Hematopoietic multipotent progenitor cell treated with erythropoietin and hydrocortisone succinate and interleukin-3 and kit ligand, for 15 days (in vitro differentiated cells): ENCODE results near the gene NR4A3.
"Not testable (repeated sequence)": the region's sequence is repeated elsewhere in the genome, so short reads cannot be mapped to it uniquely, and the experiment has no call there.

Experiments used
- DNase-seq: peaks from one replicate; pipeline ENCODE4 v3.0.0-alpha.2; 2015; ENCODE audit warnings: low spot score

NR4A3 gene

GRCh38 chr9:99821396-99822108, at the start of gene NR4A3:
Gene NR4A3 (plus strand): TSS chr9:99821885. CDS start chr9:99828043, 6,158 bp downstream.
- peak; percentile 79 for DNase-seq

DNA sequence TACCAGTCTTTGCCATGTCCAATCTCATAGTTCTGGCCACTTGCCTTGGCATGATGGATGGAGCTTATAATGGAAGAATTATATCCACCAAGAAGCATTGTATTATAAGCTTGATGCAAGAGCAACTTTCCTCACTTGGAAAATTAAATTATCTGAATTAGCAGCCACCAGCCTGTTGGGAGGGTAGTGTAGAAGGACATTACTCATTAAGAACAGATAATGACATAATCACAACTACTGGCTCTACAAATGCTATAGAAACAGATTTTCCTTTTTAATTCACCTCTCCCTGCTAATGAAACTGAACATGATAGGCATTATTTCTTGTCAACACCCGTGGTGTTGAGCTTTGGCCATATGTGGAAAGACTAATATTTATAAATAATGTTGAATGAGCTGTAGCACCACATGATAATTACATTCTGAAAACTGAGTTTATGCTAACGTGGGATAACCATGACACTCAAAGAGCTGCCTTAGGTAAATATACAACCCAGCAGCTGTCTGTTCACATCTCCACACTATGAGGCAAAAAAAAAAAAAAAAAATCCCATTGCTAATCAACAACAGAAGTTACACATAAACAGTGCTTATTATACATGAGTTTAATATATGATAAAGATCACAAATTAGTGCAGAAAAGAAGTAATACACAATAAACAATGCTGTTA, 48.1 kb upstream of the NR4A3 start:
- no peak for DNase-seq

GRCh38 chr9:99778308-99778707, 43.4 kb upstream of the NR4A3 start:
- DNase-seq, result no peak

GRCh38 chr9:99778836-99779235, 42.8 kb upstream of the NR4A3 start:
- DNase-seq, result no peak

- no peak for DNase-seq
Observed at GRCh38 chr9:99779277-99779676, 42.4 kb upstream of the NR4A3 start.

GRCh38 chr9:99782349-99782748, 39.3 kb upstream of the NR4A3 start:
- DNase-seq, result not testable (repeated sequence)

- no peak for DNase-seq
Observed at GRCh38 chr9:99782962-99783718, 38.5 kb upstream of the NR4A3 start.

GRCh38 chr9:99783799-99784198, 37.9 kb upstream of the NR4A3 start:
- no peak for DNase-seq

- DNase-seq, result no peak
Observed at GRCh38 chr9:99785010-99785590, 36.6 kb upstream of the NR4A3 start.

GRCh38 chr9:99787556-99787955, 34.1 kb upstream of the NR4A3 start:
- no peak for DNase-seq

DNA sequence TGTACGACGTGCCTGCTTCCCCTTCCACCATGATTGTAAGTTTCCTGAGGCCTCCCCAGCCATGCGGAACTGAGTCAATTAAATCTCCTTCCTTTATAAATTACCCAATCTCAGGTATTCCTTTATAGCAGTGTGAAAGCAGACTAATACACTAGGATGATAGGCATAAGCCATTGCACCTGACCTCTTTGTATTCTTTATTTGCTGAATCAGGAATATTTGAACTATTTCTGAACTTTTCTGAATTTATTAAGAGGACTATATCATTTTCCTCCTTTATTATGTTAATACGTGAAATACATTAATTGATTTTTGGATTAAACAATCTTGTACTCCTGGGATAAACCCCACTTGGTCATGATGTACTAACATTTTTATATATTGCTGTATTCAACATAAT, 28.2 kb upstream of the NR4A3 start:
- no peak for DNase-seq

GRCh38 chr9:99796231-99796630, 25.5 kb upstream of the NR4A3 start:
- DNase-seq, result no peak

- no peak for DNase-seq
Observed at GRCh38 chr9:99801775-99802174, 19.9 kb upstream of the NR4A3 start.

DNA sequence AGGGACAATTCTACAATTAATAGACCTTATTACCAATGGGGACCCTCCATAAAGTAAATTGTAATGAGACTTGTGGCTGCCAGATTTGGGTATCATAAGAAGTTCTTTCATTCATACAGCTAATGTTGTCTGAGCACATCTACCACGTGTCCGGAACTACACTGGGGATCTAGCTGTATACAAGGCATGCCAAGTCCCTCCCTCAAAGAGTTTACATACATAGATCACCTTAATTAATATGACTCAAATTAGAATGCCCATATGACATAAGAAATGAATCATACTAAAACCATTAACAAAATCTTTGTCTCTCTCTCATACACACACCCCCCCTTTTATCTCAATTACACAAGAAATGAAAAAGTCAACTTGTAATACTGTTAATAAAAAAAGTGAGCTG, 18.0 kb upstream of the NR4A3 start:
- DNase-seq, result no peak

DNA sequence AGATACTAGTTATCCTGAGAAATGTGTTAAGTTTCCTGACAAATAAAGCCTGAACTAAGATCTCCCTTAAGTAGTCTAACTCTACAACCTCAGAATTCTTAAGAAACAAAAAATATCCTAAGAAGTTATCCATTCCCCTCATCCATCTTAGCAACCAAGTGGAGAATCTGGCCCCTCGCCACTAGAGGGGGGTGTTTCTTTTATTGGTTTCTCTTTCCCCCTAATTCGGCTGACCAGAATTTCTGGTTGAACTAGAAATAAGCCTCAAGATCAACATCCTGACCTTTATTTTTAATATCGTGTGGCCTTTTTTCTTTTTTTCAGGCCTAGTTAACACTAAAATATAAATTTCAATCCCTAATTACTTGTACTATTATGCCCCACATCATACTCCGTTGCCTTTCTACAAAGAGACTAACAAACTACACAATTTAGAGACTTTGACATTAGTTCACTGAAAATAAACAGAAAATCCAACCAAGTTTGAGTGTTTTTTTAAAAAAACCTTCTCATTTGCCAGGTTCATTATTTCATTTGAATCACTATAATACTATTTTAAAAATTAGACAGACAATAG, 14.3 kb upstream of the NR4A3 start:
- peak; percentile 66 for DNase-seq

DNA sequence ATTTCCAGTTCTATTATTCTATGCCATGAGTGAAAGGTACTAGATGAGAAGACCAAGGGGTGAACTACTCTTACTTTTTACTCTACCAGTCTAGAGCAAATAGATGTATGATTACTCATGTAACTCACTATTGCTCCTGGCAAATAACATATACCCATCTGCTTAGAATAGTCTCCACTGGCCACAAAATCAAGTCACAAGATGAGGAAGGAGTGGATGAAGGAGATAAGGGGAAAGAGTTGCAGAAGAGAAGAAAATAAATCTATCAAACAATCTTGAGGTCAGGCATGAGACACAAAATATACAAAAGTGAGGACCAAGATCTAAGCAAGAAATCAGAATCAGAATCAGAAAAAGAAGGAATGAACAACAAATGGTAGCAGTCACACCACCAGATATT, 13.7 kb upstream of the NR4A3 start:
- no peak for DNase-seq

DNA sequence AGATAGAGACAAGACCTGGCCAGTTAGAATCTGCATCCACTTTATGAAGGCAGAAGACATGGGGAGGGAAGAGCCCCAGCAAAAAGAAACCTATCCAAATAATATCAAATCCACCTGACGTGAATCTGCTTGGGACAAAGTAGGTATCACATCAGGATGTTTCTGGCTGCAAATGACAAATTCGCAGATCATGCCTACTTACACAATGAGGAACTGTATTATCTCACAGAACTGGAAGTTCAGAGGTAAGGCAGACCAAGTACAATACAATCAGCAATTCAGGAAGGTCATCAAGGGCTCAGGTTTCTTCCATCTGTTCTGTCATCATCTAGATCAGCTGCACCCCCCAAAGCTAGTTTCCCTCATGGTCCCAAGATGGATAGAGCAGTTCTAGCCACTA, 13.2 kb upstream of the NR4A3 start:
- no peak for DNase-seq

DNA sequence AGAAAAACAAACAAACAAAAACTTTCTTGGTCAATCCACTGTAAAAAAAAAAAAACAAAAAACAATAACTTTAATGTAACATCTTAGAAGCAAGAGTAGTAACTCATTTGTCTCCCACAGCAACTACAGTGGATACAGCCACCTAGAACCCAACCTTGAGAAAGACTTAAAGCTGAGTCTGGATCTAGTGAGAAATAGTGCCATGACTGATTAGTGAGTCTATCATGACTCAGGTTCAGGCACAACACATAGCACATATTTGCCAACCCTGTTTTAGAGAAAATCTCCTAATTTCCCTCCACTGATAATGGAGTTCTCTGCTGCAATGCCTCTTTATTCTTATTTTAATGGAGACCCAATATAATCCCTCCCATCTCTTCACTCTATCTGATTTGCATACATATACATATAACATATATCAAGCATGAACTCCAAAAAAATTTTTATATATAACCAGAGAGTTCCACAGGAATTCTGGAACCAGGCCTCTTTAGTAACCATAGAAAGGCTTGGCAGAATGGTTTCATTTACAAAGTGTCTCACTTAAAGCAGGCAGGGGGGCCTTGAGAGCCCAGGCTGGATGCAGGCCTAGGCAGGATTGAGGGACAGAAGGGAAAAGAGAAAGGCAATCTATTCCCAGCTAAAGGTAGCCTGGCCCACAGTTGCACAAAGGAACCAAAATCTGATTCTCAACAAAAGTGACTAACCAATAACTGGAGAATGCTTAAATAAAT, 11.9 kb upstream of the NR4A3 start:
- DNase-seq, result no peak

- DNase-seq, result no peak
Observed at GRCh38 chr9:99811172-99811571, 10.5 kb upstream of the NR4A3 start.

- DNase-seq, result no peak
Observed at GRCh38 chr9:99811598-99812383, 9.9 kb upstream of the NR4A3 start.

GRCh38 chr9:99813739-99814138, 7.9 kb upstream of the NR4A3 start:
- no peak for DNase-seq
